Left ventricle myocardium inferior (tissue), 1 donor: ENCODE measurements around the gene EFNA2. TPM values are rescaled to one million over a fixed set of nuclear protein-coding genes. Genes with fewer than 3 reads are reported as not detected.
A peak's percentile ranks its signal among the peaks of the same experiment; 100 is the strongest.

Experiments
- DNase-seq: peaks from one replicate; pipeline ENCODE4 v3.0.0-alpha.2; 2020
- H3K27ac ChIP-seq: fragments of 200-600 bp; replicated peaks from 2 replicates; pipeline ENCODE4 v1.8.0; 2021
- H3K27me3 ChIP-seq: fragments of 200-600 bp; 2 replicates; pipeline ENCODE4 v1.8.0; 2021; ENCODE audit warnings: low read depth
- H3K36me3 ChIP-seq: fragments of 200-600 bp; 2 replicates; pipeline ENCODE4 v1.8.0; 2021
- H3K4me1 ChIP-seq: fragments of 200-600 bp; 2 replicates; pipeline ENCODE4 v1.8.0; 2021
- H3K4me3 ChIP-seq: fragments of 200-600 bp; 2 replicates; pipeline ENCODE4 v1.8.0; 2021; ENCODE audit warnings: mild to moderate bottlenecking, moderate library complexity
- H3K9me3 ChIP-seq: fragments of 200-600 bp; replicated peaks from 2 replicates; pipeline ENCODE4 v1.8.0; 2021
- intact Hi-C: fragments of 100-400 bp; cut with micrococcal nuclease; formaldehyde crosslinking; loops from one replicate; pipeline ENCODE4 v1.11.0; 2022
- total RNA-seq: library from RNA; stranded (reverse); fragmentation: NEBNext Ultra II Directional; extraction: Animal tissue kit (Norgen Biotek cat#: 25700); gene quantifications from one replicate; pipeline ENCODE4 v1.2.1, GENCODE V29; 2021
- TF ChIP-seq, protein P1 (sequence below): fragments of 200-600 bp; IDR thresholded peaks from 2 replicates; pipeline ENCODE4 v1.8.0; 2021; ENCODE audit warnings: antibody characterized with exemption, mild to moderate bottlenecking, borderline replicate concordance
- donor health status: DM: no; HTN: yes; CAD: no; lungs with severe emphysema.

EFNA2 gene
- total RNA-seq, 1 donor from 2014 or later = not detected

DNA sequence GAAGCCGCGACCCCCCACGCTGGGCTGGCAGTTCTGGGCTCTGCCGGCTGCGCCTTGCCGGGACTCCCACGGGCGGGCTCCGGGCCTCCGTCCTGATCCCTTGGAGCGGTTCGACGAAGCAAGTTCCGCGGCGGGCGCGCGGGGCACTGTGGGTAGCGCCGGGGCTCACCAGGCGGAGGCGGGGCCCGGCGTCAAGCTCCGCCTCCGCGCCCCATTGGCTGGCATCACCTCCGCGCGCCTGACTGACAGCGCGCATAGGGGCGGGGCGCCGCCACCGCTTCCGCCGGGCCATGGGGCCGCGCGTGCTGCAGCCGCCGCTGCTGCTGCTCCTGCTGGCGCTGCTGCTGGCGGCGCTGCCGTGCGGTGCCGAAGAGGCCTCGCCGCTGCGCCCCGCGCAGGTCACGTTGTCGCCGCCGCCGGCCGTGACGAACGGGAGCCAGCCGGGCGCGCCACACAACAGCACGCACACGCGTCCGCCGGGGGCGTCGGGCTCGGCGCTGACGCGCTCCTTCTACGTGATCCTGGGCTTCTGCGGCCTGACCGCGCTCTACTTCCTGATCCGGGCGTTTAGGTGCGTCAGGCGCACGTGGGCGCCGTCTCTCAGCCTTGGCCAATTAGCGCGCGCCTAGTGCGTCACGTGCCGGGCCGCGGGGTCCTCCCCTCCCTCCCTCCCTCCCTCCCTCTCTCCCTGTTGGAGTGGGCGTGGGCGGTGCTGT is 10.3 kb upstream of the EFNA2 start, which contains the start of gene FAM174C:
TSS of gene FAM174C (plus strand) at position 271 of the 716 bp plus-strand sequence. CDS start at position 291, 20 bp downstream.
- Histone ChIP-seq H3K27ac (peak within 1 kb of the TSS; percentile 100), H3K36me3 (peaks cover 55% of the 10 kb centered on the region), H3K9me3 (no peaks in the 10 kb centered on the region), H3K4me3 (peak within 1 kb of the TSS; percentile 86), H3K4me1 (peaks cover 71% of the 10 kb centered on the region), H3K27me3 (no peaks in the 10 kb centered on the region)
- DNase-seq = peak; percentile 95
- TF ChIP-seq, protein P1, sequence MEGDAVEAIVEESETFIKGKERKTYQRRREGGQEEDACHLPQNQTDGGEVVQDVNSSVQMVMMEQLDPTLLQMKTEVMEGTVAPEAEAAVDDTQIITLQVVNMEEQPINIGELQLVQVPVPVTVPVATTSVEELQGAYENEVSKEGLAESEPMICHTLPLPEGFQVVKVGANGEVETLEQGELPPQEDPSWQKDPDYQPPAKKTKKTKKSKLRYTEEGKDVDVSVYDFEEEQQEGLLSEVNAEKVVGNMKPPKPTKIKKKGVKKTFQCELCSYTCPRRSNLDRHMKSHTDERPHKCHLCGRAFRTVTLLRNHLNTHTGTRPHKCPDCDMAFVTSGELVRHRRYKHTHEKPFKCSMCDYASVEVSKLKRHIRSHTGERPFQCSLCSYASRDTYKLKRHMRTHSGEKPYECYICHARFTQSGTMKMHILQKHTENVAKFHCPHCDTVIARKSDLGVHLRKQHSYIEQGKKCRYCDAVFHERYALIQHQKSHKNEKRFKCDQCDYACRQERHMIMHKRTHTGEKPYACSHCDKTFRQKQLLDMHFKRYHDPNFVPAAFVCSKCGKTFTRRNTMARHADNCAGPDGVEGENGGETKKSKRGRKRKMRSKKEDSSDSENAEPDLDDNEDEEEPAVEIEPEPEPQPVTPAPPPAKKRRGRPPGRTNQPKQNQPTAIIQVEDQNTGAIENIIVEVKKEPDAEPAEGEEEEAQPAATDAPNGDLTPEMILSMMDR = no peak
- intact Hi-C loops = no loop called here

GRCh38 chr19:1275976-1276627 is 9.6 kb upstream of the EFNA2 start:
- Histone ChIP-seq H3K36me3 (peaks cover 49% of the 10 kb centered on the region), H3K9me3 (no peaks in the 10 kb centered on the region), H3K27me3 (no peaks in the 10 kb centered on the region), H3K27ac (peak overlapping the region; percentile 100), H3K4me3 (peak overlapping the region; percentile 86), H3K4me1 (peaks cover 64% of the 10 kb centered on the region)
- TF ChIP-seq, protein P1 = no peak
- intact Hi-C loops = no loop called here
- DNase-seq = no peak

DNA sequence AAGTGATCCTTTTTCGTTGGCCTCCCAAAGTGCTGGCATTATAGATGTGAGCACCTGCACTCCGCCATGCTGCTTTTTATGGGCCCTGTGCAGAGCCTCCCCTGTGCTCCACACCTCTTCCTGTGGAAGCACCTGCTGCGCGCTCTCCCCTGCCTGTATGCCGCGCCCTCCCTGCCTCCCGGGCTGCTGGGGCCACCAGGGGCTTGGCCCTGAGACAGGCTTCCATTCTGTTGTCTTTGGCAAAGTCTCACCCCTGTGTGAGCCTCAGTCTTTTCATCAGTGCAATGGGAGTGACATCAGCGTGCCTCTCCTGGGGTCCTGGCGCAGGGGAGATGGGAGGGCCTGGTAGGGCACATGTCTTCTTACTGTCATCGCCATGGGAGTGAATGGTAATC is 9.0 kb upstream of the EFNA2 start:
- intact Hi-C loops = no loop called here
- Histone ChIP-seq H3K27me3 (no peaks in the 10 kb centered on the region), H3K4me1 (peaks cover 59% of the 10 kb centered on the region), H3K9me3 (no peaks in the 10 kb centered on the region), H3K4me3 (peak overlapping the region; percentile 86), H3K36me3 (peaks cover 44% of the 10 kb centered on the region), H3K27ac (peak overlapping the region; percentile 100)
- TF ChIP-seq, protein P1 = no peak
- DNase-seq = no peak

GRCh38 chr19:1277061-1277460 is 8.6 kb upstream of the EFNA2 start:
- TF ChIP-seq, protein P1 = no peak
- H3K27ac ChIP-seq = no peak overlapping the region
- no peak overlapping the region for H3K4me3 ChIP-seq
- H3K4me1 ChIP-seq = peaks cover 55% of the 10 kb centered on the region
- no peaks in the 10 kb centered on the region for H3K27me3 ChIP-seq
- intact Hi-C loops = no loop called here
- H3K36me3 ChIP-seq = peaks cover 40% of the 10 kb centered on the region
- DNase-seq = no peak
- H3K9me3 ChIP-seq = no peaks in the 10 kb centered on the region

- no peaks in the 10 kb centered on the region for H3K9me3 ChIP-seq
- TF ChIP-seq, protein P1 = no peak
- no peak overlapping the region for H3K4me3 ChIP-seq
- H3K4me1 ChIP-seq = peaks cover 44% of the 10 kb centered on the region
- DNase-seq = no peak
- intact Hi-C loops = no loop called here
- H3K27ac ChIP-seq = no peak overlapping the region
- H3K27me3 ChIP-seq = peaks cover 5% of the 10 kb centered on the region
- H3K36me3 ChIP-seq = peaks cover 30% of the 10 kb centered on the region
These were observed 7.6 kb upstream of the EFNA2 start for GRCh38 chr19:1278074-1278473.
